Peyer's patch (tissue), 4 donors: Measurements from ENCODE around the gene TFDP1. TPM values are rescaled to one million over a fixed set of nuclear protein-coding genes. Genes with fewer than 3 reads are reported as not detected.

Experiments
- DNase-seq, 3 donors: peaks; one replicate each; pipeline ENCODE4 v3.0.0-alpha.2; 2017 to 2019
- H3K27ac ChIP-seq, 4 donors: fragments of 200-600 bp; sonication (generic); one replicate each; pipeline ENCODE4 v1.5.1; 2016 to 2019
- H3K27me3 ChIP-seq, 2 donors: fragments of 200-600 bp; sonication (generic); one replicate each; pipeline ENCODE4 v1.5.1; 2019
- H3K36me3 ChIP-seq, 3 donors: fragments of 200-600 bp; sonication (generic); one replicate each; pipeline ENCODE4 v1.5.1; 2016 to 2019
- H3K4me1 ChIP-seq, 4 donors: fragments of 200-600 bp; sonication (generic); one replicate each; pipeline ENCODE4 v1.5.1; 2016 to 2019
- H3K4me3 ChIP-seq, 4 donors: fragments of 200-600 bp; sonication (generic); 1 replicate in 3 of 4; 2 replicates in 1 of 4; pipeline ENCODE4 v1.5.1; 2016 to 2019; ENCODE audit warnings: mild to moderate bottlenecking in 1 of 4
- H3K9me3 ChIP-seq, 4 donors: fragments of 200-600 bp; sonication (generic); one replicate each; pipeline ENCODE4 v1.5.1; 2016 to 2019; ENCODE audit warnings: mild to moderate bottlenecking in 1 of 4
- CTCF ChIP-seq, 6 experiments: fragments of 450-650 bp in 4 of 6; fragments of 200-600 bp in 2 of 6; sonication (generic) in 1 of 6; IDR thresholded peaks; one replicate each; pipeline ENCODE4 v1.5.1; 2017 to 2019; ENCODE audit warnings: antibody characterized with exemption in 6 of 6, mild to moderate bottlenecking in 3 of 6, moderate library complexity in 1 of 6
- POLR2A ChIP-seq, 2 donors: fragments of 450-650 bp; IDR thresholded peaks; one replicate each; pipeline ENCODE4 v1.5.1; 2017; ENCODE audit warnings: antibody characterized with exemption in 2 of 2, mild to moderate bottlenecking in 2 of 2, moderate library complexity in 2 of 2
- total RNA-seq, 4 donors: library from RNA; depleted of rRNA; stranded (reverse); fragments of >200 nt; gene quantifications; one replicate each; pipeline ENCODE4 v1.1.0, GENCODE V29; 2016

The TFDP1 gene
- total RNA-seq, 4 donors from 2014 or later: 37.0 to 75.1 (median 48.0) TPM

GRCh38 chr13:113547238-113547971 is 37.1 kb upstream of the TFDP1 start:
- Histone ChIP-seq H3K27me3 (no peaks in the 10 kb centered on the region), H3K27ac (peak overlapping the region in 1 of 4 donors; percentile 28), H3K4me1 (peaks cover 0 to 5% (median 0%) of the 10 kb centered on the region in 4 donors), H3K9me3 (no peaks in the 10 kb centered on the region), H3K36me3 (peaks cover 0 to 9% (median 0%) of the 10 kb centered on the region in 3 donors), H3K4me3 (no peak overlapping the region)
- TF ChIP-seq CTCF (IDR thresholded peaks at IDR 0.05) (no peak), POLR2A (IDR thresholded peaks at IDR 0.05) (no peak)
- peak in 1 of 3 donors; percentile 37 for DNase-seq

GRCh38 chr13:113548171-113548641 is 36.3 kb upstream of the TFDP1 start:
- DNase-seq: peak in 1 of 3 donors; percentile 35

GRCh38 chr13:113548778-113549621 is 35.6 kb upstream of the TFDP1 start:
- Histone ChIP-seq H3K9me3 (no peaks in the 10 kb centered on the region), H3K4me3 (no peak overlapping the region), H3K27ac (no peak overlapping the region), H3K27me3 (no peaks in the 10 kb centered on the region), H3K4me1 (peaks cover 0 to 2% (median 0%) of the 10 kb centered on the region in 4 donors), H3K36me3 (peaks cover 0 to 13% (median 0%) of the 10 kb centered on the region in 3 donors)
- TF ChIP-seq CTCF (IDR thresholded peaks at IDR 0.05) (no peak), POLR2A (IDR thresholded peaks at IDR 0.05) (no peak)
- DNase-seq: peak in 2 of 3 donors; percentile 35 to 43

More at GRCh38 chr13:113548171-113548641, 36.3 kb upstream of the TFDP1 start:
- H3K27me3 ChIP-seq: no peaks in the 10 kb centered on the region
- H3K4me3 ChIP-seq: peak overlapping the region in 1 of 4 donors; percentile 24
- no peaks in the 10 kb centered on the region for H3K9me3 ChIP-seq
- H3K36me3 ChIP-seq: peaks cover 0 to 9% (median 0%) of the 10 kb centered on the region in 3 donors
- H3K4me1 ChIP-seq: peaks cover 0 to 5% (median 0%) of the 10 kb centered on the region in 4 donors
- H3K27ac ChIP-seq: peak overlapping the region in 1 of 4 donors; percentile 16
- TF ChIP-seq CTCF (IDR thresholded peaks at IDR 0.05) (no peak), POLR2A (IDR thresholded peaks at IDR 0.05) (no peak)

- H3K9me3 ChIP-seq: no peaks in the 10 kb centered on the region
- H3K4me3 ChIP-seq: no peak overlapping the region
- DNase-seq: peak in 2 of 3 donors; percentile 8 to 18
- no peaks in the 10 kb centered on the region for H3K27me3 ChIP-seq
- H3K4me1 ChIP-seq: no peaks in the 10 kb centered on the region
- TF ChIP-seq CTCF (IDR thresholded peaks at IDR 0.05) (no peak), POLR2A (IDR thresholded peaks at IDR 0.05) (no peak)
- peaks cover 0 to 13% (median 0%) of the 10 kb centered on the region in 3 donors for H3K36me3 ChIP-seq
- no peak overlapping the region for H3K27ac ChIP-seq
These were observed 34.1 kb upstream of the TFDP1 start for GRCh38 chr13:113550453-113550852.

- H3K4me1 ChIP-seq: no peaks in the 10 kb centered on the region
- TF ChIP-seq POLR2A (IDR thresholded peaks at IDR 0.05) (no peak), CTCF (IDR thresholded peaks at IDR 0.05) (no peak)
- peak in 2 of 3 donors; percentile 15 to 34 for DNase-seq
- H3K27me3 ChIP-seq: no peaks in the 10 kb centered on the region
- H3K36me3 ChIP-seq: peaks cover 0 to 13% (median 0%) of the 10 kb centered on the region in 3 donors
- no peak overlapping the region for H3K27ac ChIP-seq
- H3K9me3 ChIP-seq: no peaks in the 10 kb centered on the region
- no peak overlapping the region for H3K4me3 ChIP-seq
These were observed 33.2 kb upstream of the TFDP1 start for GRCh38 chr13:113551081-113552000.
